Measurements from ENCODE around the gene DCAF8. TPM values are rescaled to one million over a fixed set of nuclear protein-coding genes. Genes with fewer than 3 reads are reported as not detected.

Gene DCAF8
- total RNA-seq, 1 experiment from 2014 or later, result 98.1 TPM

GRCh38 chr1:160193091-160193819, 69.1 kb downstream of the DCAF8 start:
- RAD21 ChIA-PET (ENCODE audit: low non-redundant PET in 1 of 2, low total read pairs in 2 of 2, uncharacterized antibody in 2 of 2, unreplicated experiment in 2 of 2), result interaction anchor here (0.6 to 1.6 kb wide), 10 partner anchors 26 to 183 kb away, joined by 3 to 8 read pairs (median 6); no protein-coding TSS in a partner anchor
- H2AFZ ChIP-seq (ENCODE audit: low read depth, low read length, poor library complexity, severe bottlenecking), result peak overlapping the region; percentile 58
- no peaks in the 10 kb centered on the region for H3K9me3 ChIP-seq (ENCODE audit: control insufficient read depth in 1 of 2, insufficient read depth in 1 of 2, low read depth in 1 of 2, low read length in 2 of 2)
- H3K27me3 ChIP-seq (ENCODE audit: insufficient read depth, low read length), result no peaks in the 10 kb centered on the region
- H3K9ac ChIP-seq (ENCODE audit: low read length), result no peak overlapping the region
- POLR2A ChIA-PET, result interaction anchor here (0.6 to 0.7 kb wide), 2 partner anchors 11 to 59 kb away, joined by 3 to 4 read pairs; no protein-coding TSS in a partner anchor
- H3K4me3 ChIP-seq (replicated peaks in 1 of 2; ENCODE audit: low read depth in 1 of 2, low read length in 2 of 2), result no peak overlapping the region
- peak; percentile 68 for DNase-seq (ENCODE audit: low read depth, low spot score)
- no TSS peak for BruUV-seq (replicated peaks)
- H3K79me2 ChIP-seq (ENCODE audit: insufficient read depth, low read length), result no peaks in the 10 kb centered on the region
- H3K36me3 ChIP-seq (ENCODE audit: control insufficient read depth in 1 of 2, insufficient read depth in 2 of 2, low read length in 2 of 2), result no peaks in the 10 kb centered on the region
- no peak overlapping the region for H3K27ac ChIP-seq (ENCODE audit: low read depth, low read length)
- peak; percentile 94 for ATAC-seq
- H3K4me1 ChIP-seq (ENCODE audit: control insufficient read depth in 1 of 2, insufficient read depth in 2 of 2, low read length in 2 of 2), result peaks cover 3 to 4% of the 10 kb centered on the region in 2 experiments; a peak in 2 of 4 replicates
- no peaks in the 10 kb centered on the region for H3K9me2 ChIP-seq (ENCODE audit: insufficient read depth)
- CTCF ChIA-PET, result interaction anchor here (0.6 to 1.8 kb wide), 42 partner anchors 9 to 482 kb away, joined by 3 to 39 read pairs (median 4); partner anchors contain the start of genes DCAF8, PEX19 and SLAMF1
- intact Hi-C loops (cut with micrococcal nuclease), result loop anchor here (1.0 to 5.0 kb wide), 5 partner anchors 26 to 223 kb away; no protein-coding TSS in a partner anchor
- H3K4me2 ChIP-seq (ENCODE audit: low read length), result peak overlapping the region; percentile 28
- no peaks in the 10 kb centered on the region for H4K20me1 ChIP-seq (ENCODE audit: insufficient read depth)
- TF ChIP-seq POLR2A (IDR thresholded peaks at IDR 0.05; ENCODE audit: borderline replicate concordance, extremely low read depth, insufficient read depth, insufficient read length) (no peak), CBX3 (IDR thresholded peaks at IDR 0.05; ENCODE audit: low read depth) (no peak), EZH2phosphoT487 (IDR thresholded peaks at IDR 0.05; ENCODE audit: borderline replicate concordance) (no peak), RAD21 (IDR thresholded peaks at IDR 0.05; ENCODE audit: low read depth) (peak; percentile 96), ZFX (IDR thresholded peaks at IDR 0.05) (no peak), JUND (IDR thresholded peaks at IDR 0.05) (no peak), ZBTB33 (IDR thresholded peaks at IDR 0.05; ENCODE audit: extremely low read depth, insufficient replicate concordance, low read length) (no peak), TCF7L2 (IDR thresholded peaks at IDR 0.05; ENCODE audit: borderline replicate concordance, extremely low read depth, insufficient read depth, insufficient read length) (no peak), EGR1 (IDR thresholded peaks at IDR 0.05; ENCODE audit: low read depth) (no peak), SIN3A (IDR thresholded peaks at IDR 0.05; ENCODE audit: low read depth) (no peak), ZNF274 (IDR thresholded peaks at IDR 0.05; ENCODE audit: low read depth, low read length) (no peak), CTCF (IDR thresholded peaks at IDR 0.05 in 2 of 3, conservative IDR thresholded peaks at IDR 0.05 in 1 of 3; ENCODE audit: borderline replicate concordance in 1 of 3, insufficient read depth in 1 of 3, low read depth in 2 of 3, low read length in 2 of 3) (peak; percentile 92 to 97 (median 96)), EZH2 (IDR thresholded peaks at IDR 0.05) (no peak), SRF (IDR thresholded peaks at IDR 0.05; ENCODE audit: low read depth) (no peak), SP1 (IDR thresholded peaks at IDR 0.05; ENCODE audit: low read depth) (no peak), YY1 (IDR thresholded peaks at IDR 0.05; ENCODE audit: extremely low read depth, insufficient replicate concordance, low read depth, low read length) (peak; percentile 76), FOSL1 (IDR thresholded peaks at IDR 0.05; ENCODE audit: low read depth) (no peak), CEBPB (IDR thresholded peaks at IDR 0.05; ENCODE audit: low read depth) (no peak), POLR2AphosphoS5 (IDR thresholded peaks at IDR 0.05; ENCODE audit: low read depth, low read length) (no peak), ELF1 (IDR thresholded peaks at IDR 0.05; ENCODE audit: borderline replicate concordance, low read depth) (no peak)
- TF ChIP-seq, protein P1, sequence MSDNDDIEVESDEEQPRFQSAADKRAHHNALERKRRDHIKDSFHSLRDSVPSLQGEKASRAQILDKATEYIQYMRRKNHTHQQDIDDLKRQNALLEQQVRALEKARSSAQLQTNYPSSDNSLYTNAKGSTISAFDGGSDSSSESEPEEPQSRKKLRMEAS (IDR thresholded peaks at IDR 0.05), result no peak
- TF ChIP-seq, protein P2, sequence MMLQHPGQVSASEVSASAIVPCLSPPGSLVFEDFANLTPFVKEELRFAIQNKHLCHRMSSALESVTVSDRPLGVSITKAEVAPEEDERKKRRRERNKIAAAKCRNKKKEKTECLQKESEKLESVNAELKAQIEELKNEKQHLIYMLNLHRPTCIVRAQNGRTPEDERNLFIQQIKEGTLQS (IDR thresholded peaks at IDR 0.05), result no peak
